HL-60 (cell line): ENCODE measurements around the gene DNASE1L3.

ENCODE experiments used
- DNase-seq, 2 experiments: peaks; one replicate each; pipeline ENCODE4 v3.0.0-alpha.2; 2010 to 2020; ENCODE audit warnings: low read depth in 1 of 2, low spot score in 1 of 2
- H3K27ac ChIP-seq: fragments of 250-450 bp; sonication (Bioruptor Pico); replicated peaks from 2 replicates; pipeline ENCODE4 v1.5.1; 2020; ENCODE audit warnings: mild to moderate bottlenecking, moderate library complexity
- H3K27me3 ChIP-seq: fragments of 250-450 bp; sonication (Bioruptor Pico); 2 replicates; pipeline ENCODE4 v1.5.1; 2021; ENCODE audit warnings: mild to moderate bottlenecking, moderate library complexity; ENCODE audit not compliant: insufficient read depth, poor library complexity, severe bottlenecking
- H3K4me3 ChIP-seq: replicated peaks from 2 replicates; pipeline ENCODE4 v1.5.1; 2011; ENCODE audit warnings: mild to moderate bottlenecking, control low read depth, low read length; ENCODE audit not compliant: insufficient read depth
- GABPA ChIP-seq: IDR thresholded peaks from 2 replicates; pipeline ENCODE4 v1.6.1; 2012; ENCODE audit warnings: low read depth
- POLR2AphosphoS5 ChIP-seq: IDR thresholded peaks from 2 replicates; pipeline ENCODE4 v1.6.1; 2012; ENCODE audit warnings: low read depth
- SPI1 ChIP-seq: IDR thresholded peaks from 2 replicates; pipeline ENCODE4 v1.6.1; 2012; ENCODE audit warnings: low read depth, mild to moderate bottlenecking, borderline replicate concordance
- TF ChIP-seq, protein P1 (sequence below): IDR thresholded peaks from 2 replicates; pipeline ENCODE4 v1.6.1; 2012; ENCODE audit warnings: low read depth; ENCODE audit not compliant: insufficient replicate concordance
- TF ChIP-seq, protein P2 (sequence below): IDR thresholded peaks from one replicate; pipeline ENCODE4 v1.5.1; 2011; ENCODE audit warnings: low read length, control low read depth, inconsistent platforms; ENCODE audit not compliant: insufficient read depth

DNASE1L3 gene

DNA sequence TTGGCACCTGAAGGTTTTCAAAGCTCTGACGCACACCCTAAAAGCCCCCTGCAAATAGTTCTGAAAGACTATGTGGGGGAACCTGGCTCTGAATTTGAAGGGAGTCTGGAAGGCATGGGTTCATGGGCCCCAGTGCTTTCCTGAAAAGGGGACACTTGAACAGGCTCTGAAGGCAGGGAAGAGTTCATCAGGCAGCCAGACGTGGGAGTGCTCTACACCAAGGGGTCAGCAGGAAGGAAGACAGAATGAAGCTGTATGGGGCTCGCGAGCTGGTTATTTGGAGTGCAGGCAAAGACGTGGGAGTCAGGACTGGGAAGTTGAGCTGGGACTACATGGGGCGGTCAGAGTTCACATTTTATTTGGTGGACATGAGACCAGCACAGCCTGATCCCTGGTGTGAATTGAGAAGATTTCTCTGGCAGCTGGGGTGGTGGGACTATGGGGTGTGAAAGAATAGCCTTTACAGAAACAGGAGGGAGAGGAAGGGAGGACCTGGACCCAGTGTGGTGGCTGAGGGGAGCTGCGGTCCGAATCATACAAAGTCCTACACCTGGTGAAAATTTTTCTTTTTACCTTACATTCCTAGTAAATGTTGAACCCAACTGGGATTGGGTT lies 39.4 kb upstream of the DNASE1L3 start:
- no peak for TF ChIP-seq SPI1
- TF ChIP-seq, protein P1, sequence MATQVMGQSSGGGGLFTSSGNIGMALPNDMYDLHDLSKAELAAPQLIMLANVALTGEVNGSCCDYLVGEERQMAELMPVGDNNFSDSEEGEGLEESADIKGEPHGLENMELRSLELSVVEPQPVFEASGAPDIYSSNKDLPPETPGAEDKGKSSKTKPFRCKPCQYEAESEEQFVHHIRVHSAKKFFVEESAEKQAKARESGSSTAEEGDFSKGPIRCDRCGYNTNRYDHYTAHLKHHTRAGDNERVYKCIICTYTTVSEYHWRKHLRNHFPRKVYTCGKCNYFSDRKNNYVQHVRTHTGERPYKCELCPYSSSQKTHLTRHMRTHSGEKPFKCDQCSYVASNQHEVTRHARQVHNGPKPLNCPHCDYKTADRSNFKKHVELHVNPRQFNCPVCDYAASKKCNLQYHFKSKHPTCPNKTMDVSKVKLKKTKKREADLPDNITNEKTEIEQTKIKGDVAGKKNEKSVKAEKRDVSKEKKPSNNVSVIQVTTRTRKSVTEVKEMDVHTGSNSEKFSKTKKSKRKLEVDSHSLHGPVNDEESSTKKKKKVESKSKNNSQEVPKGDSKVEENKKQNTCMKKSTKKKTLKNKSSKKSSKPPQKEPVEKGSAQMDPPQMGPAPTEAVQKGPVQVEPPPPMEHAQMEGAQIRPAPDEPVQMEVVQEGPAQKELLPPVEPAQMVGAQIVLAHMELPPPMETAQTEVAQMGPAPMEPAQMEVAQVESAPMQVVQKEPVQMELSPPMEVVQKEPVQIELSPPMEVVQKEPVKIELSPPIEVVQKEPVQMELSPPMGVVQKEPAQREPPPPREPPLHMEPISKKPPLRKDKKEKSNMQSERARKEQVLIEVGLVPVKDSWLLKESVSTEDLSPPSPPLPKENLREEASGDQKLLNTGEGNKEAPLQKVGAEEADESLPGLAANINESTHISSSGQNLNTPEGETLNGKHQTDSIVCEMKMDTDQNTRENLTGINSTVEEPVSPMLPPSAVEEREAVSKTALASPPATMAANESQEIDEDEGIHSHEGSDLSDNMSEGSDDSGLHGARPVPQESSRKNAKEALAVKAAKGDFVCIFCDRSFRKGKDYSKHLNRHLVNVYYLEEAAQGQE = no peak
- TF ChIP-seq, protein P2, sequence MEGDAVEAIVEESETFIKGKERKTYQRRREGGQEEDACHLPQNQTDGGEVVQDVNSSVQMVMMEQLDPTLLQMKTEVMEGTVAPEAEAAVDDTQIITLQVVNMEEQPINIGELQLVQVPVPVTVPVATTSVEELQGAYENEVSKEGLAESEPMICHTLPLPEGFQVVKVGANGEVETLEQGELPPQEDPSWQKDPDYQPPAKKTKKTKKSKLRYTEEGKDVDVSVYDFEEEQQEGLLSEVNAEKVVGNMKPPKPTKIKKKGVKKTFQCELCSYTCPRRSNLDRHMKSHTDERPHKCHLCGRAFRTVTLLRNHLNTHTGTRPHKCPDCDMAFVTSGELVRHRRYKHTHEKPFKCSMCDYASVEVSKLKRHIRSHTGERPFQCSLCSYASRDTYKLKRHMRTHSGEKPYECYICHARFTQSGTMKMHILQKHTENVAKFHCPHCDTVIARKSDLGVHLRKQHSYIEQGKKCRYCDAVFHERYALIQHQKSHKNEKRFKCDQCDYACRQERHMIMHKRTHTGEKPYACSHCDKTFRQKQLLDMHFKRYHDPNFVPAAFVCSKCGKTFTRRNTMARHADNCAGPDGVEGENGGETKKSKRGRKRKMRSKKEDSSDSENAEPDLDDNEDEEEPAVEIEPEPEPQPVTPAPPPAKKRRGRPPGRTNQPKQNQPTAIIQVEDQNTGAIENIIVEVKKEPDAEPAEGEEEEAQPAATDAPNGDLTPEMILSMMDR = no peak
- TF ChIP-seq POLR2AphosphoS5 = no peak
- no peak for TF ChIP-seq GABPA
- H3K27me3 ChIP-seq = peaks cover 2% of the 10 kb centered on the region
- H3K27ac ChIP-seq = no peak overlapping the region
- DNase-seq = no peak
- H3K4me3 ChIP-seq = no peak overlapping the region

DNA sequence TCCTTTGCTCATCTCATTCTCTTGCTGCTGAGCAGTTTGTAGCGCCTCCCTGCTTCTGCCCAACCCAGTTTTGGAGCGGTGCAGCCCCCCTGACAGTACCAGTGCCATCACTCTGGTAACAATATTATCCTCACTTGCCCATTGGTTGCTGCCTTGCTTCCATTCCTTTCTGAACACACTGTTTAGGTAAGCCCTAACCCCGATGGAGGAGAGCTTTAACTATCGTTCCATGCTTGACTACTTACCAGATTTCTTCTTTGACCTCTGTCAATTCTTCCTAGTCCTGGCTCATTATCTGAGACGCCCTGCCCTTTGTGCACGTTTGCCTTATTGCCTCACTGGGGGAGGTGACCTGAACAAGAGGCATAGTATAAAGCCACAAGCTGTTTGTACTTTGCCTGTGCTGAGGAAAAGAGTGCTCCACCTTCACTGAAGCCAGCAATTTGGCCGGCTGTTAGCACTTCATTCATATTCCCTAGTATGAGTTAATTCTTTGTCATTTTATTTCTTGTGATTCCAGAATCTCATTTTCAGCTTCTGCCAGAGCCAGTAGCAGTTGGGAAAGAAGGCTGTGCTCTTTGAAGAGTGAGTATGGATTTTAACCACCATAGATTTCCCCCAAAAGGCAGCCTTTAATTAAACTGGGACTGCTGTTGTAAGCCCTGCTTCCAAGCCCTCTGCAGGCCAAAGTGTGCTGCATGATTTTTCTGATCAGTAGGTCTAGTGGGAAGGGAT lies 38.8 kb upstream of the DNASE1L3 start:
- Histone ChIP-seq H3K27ac (no peak overlapping the region), H3K4me3 (no peak overlapping the region), H3K27me3 (peaks cover 2% of the 10 kb centered on the region)
- no peak for DNase-seq
- TF ChIP-seq POLR2AphosphoS5 (no peak), GABPA (no peak), SPI1 (no peak)
- TF ChIP-seq, protein P1 = no peak
- TF ChIP-seq, protein P2 = no peak

DNA sequence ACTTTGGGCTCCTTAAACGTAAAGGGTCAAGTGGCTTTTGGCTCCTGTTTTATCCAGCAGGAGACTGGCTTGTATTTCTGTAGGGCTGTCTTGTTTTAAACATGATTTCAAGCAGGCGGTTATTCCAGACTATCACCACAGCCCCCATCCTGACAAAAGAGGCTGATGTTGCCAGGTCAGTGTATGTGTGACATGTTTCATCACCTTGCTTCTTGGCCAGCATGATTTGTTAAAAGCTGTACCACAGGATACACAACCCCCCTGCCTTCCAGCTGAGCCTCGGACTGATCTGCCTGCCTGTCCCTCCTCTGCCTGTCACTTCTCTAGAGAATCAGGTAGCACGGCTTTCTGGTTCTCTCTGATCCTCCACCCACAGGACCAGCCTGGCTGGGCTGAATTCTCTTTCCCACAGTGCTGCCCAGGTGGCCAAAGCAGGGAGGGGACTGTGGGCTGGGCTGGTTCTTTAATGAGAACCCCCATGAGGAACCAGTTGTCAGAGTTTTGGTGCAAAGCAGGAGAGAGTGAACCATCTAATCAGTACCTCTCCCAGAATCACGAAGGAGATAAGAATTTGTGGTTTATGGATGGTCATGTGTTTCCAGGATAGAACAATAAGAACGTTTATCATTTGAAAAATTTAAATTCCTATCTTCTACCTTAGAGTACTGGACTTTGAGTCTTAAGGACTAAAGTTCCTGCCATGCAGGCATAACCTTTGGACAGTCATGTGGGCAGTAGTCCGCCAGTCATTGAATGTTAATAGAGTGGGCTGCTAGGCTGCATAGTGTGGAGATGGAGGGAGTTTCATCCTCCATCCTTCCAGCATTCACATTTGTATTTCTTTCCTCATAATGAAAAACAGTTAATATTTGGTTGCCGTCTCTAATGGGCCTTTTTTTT lies 35.6 kb upstream of the DNASE1L3 start:
- no peak overlapping the region for H3K27ac ChIP-seq
- H3K4me3 ChIP-seq = no peak overlapping the region
- TF ChIP-seq SPI1 = no peak
- TF ChIP-seq, protein P2 = no peak
- TF ChIP-seq GABPA = no peak
- TF ChIP-seq POLR2AphosphoS5 = no peak
- TF ChIP-seq, protein P1 = no peak
- peaks cover 2% of the 10 kb centered on the region for H3K27me3 ChIP-seq
- no peak for DNase-seq
